Psoas muscle (tissue), 8 donors: ENCODE measurements around the gene RHOH. TPM values are rescaled to one million over a fixed set of nuclear protein-coding genes. Genes with fewer than 3 reads are reported as not detected.

Experiments
- ATAC-seq, 4 donors: fragments of 200-7000 bp; cut with Tn5 transposase; one replicate each; pipeline ENCODE4 v1.9.1; 2020; ENCODE audit warnings: moderate library complexity in 3 of 4, mild to moderate bottlenecking in 2 of 4
- DNase-seq, 2 donors: peaks; one replicate each; pipeline ENCODE4 v3.0.0-alpha.2; 2020
- H3K27ac ChIP-seq: fragments of 200-600 bp; one replicate; pipeline ENCODE4 v1.8.0; 2022
- H3K27me3 ChIP-seq, 3 donors: fragments of 200-600 bp in 1 of 3; one replicate each; pipeline versions ENCODE4 v1.6.1 to v1.8.0; 2013 to 2022; ENCODE audit warnings: low read length in 2 of 3, mild to moderate bottlenecking in 2 of 3, moderate library complexity in 1 of 3; ENCODE audit not compliant: insufficient read depth in 3 of 3
- H3K36me3 ChIP-seq, 2 donors: fragments of 200-600 bp in 1 of 2; one replicate each; pipeline versions ENCODE4 v1.6.1 to v1.8.0; 2013 to 2022; ENCODE audit warnings: low read depth in 1 of 2, mild to moderate bottlenecking in 1 of 2, moderate library complexity in 1 of 2; ENCODE audit not compliant: insufficient read depth in 1 of 2
- H3K4me1 ChIP-seq: fragments of 200-600 bp; one replicate; pipeline ENCODE4 v1.8.0; 2022
- H3K4me3 ChIP-seq: fragments of 200-600 bp; one replicate; pipeline ENCODE4 v1.8.0; 2022; ENCODE audit warnings: mild to moderate bottlenecking
- H3K9me3 ChIP-seq: fragments of 200-600 bp; one replicate; pipeline ENCODE4 v1.8.0; 2022
- CTCF ChIP-seq: fragments of 200-600 bp; IDR thresholded peaks from one replicate; pipeline ENCODE4 v1.8.0; 2022; ENCODE audit warnings: antibody characterized with exemption
- WGBS, 3 donors: extraction: QIAGEN DNeasy Blood & Tissue Kit; methylation state at CpG; one replicate each; pipeline versions ENCODE4 v1.1.6 to v1.1.7; 2013; 5-methylcytosine and 5-hydroxymethylcytosine counted together
- intact Hi-C, 2 donors: fragments of 100-400 bp; cut with DNase I; formaldehyde crosslinking; loops; one replicate each; pipeline versions ENCODE4 v1.11.0 to v1.14.2; 2022
- polyA plus RNA-seq, 3 donors: library from polyadenylated mRNA; stranded (reverse); fragments of 200-250 nt; gene quantifications; one replicate each; pipeline ENCODE4 v1.2.3, GENCODE V29; 2013
- total RNA-seq, 4 donors: library from RNA; stranded (reverse); fragmentation: NEBNext Ultra II Directional in 2 of 4; extraction: Animal tissue kit (Norgen Biotek cat#: 25700) in 2 of 4; gene quantifications; one replicate each; pipeline versions ENCODE4 v1.2.1 to v1.2.4, GENCODE V29; 2021 to 2023
- donor health status: healthy with polysubstance abuse.
- donor health status: DM: no; HTN: no; CAD: no; lungs with moderate emphysema.
- donor health status: Bipolar disorder and iron deficiency.
- donor health status: healthy.
- donor health status: DM: yes; HTN: yes; CAD: no.
- donor health status: DM: no; HTN: no; CAD: no.
- donor health status: DM: no; HTN: no; CAD: no.
- donor health status: DM: yes; HTN: yes; CAD: no.

Gene RHOH
- total and polyA plus RNA-seq, 7 donors: 0.04 to 0.68 (median 0.19) TPM; not detected in 1

- intact Hi-C loops: no loop called here
- no peak for TF ChIP-seq CTCF
- Histone ChIP-seq H3K9me3 (no peaks in the 10 kb centered on the region), H3K4me1 (no peaks in the 10 kb centered on the region), H3K27me3 (no peaks in the 10 kb centered on the region), H3K36me3 (no peaks in the 10 kb centered on the region), H3K27ac (no peak overlapping the region), H3K4me3 (no peak overlapping the region)
- DNase-seq (no peak), ATAC-seq (no peak)
- 46 to 61% (median 61%) methylated on average over 14 to 15 of the region's 15 CpGs for WGBS, 3 donors
Observed at GRCh38 chr4:40264995-40265909, 68.4 kb downstream of the RHOH start.

GRCh38 chr4:40265910-40266274 lies 69.1 kb downstream of the RHOH start:
- 84 to 91% (median 88%) methylated on average over 4 of the region's 4 CpGs for WGBS, 3 donors
- Histone ChIP-seq H3K9me3 (no peaks in the 10 kb centered on the region), H3K27ac (no peak overlapping the region), H3K4me3 (no peak overlapping the region), H3K27me3 (no peaks in the 10 kb centered on the region), H3K4me1 (no peaks in the 10 kb centered on the region), H3K36me3 (no peaks in the 10 kb centered on the region)
- intact Hi-C loops: no loop called here
- DNase-seq (no peak), ATAC-seq (no peak)
- TF ChIP-seq CTCF: no peak

GRCh38 chr4:40269133-40269532 lies 72.3 kb downstream of the RHOH start:
- TF ChIP-seq CTCF: no peak
- no peak overlapping the region for H3K4me3 ChIP-seq
- H3K27me3 ChIP-seq: no peaks in the 10 kb centered on the region
- DNase-seq (no peak), ATAC-seq (no peak)
- 0 to 86% (median 62%) methylated on average over 1 of the region's 1 CpG for WGBS, 3 donors
- H3K36me3 ChIP-seq: no peaks in the 10 kb centered on the region
- H3K4me1 ChIP-seq: no peaks in the 10 kb centered on the region
- intact Hi-C loops: no loop called here
- no peaks in the 10 kb centered on the region for H3K9me3 ChIP-seq
- H3K27ac ChIP-seq: no peak overlapping the region

- intact Hi-C loops: no loop called here
- Histone ChIP-seq H3K36me3 (no peaks in the 10 kb centered on the region), H3K9me3 (no peaks in the 10 kb centered on the region), H3K27me3 (no peaks in the 10 kb centered on the region), H3K27ac (no peak overlapping the region), H3K4me3 (no peak overlapping the region), H3K4me1 (no peaks in the 10 kb centered on the region)
- 88 to 92% (median 91%) methylated on average over 12 of the region's 12 CpGs for WGBS, 3 donors
- no peak for DNase-seq
- TF ChIP-seq CTCF: no peak
- ATAC-seq: no peak
Observed at GRCh38 chr4:40270609-40271008, 73.8 kb downstream of the RHOH start.
